Neural progenitor cell (in vitro differentiated cells): ENCODE measurements around the gene THBS4. TPM values are rescaled to one million over a fixed set of nuclear protein-coding genes. Genes with fewer than 3 reads are reported as not detected.

ENCODE experiments used
- DNase-seq: peaks from one replicate; pipeline ENCODE4 v3.0.0-alpha.2; 2016; ENCODE audit warnings: low spot score
- H2AFZ ChIP-seq: fragments of 200-600 bp; sonication (generic); replicated peaks from 2 replicates; pipeline ENCODE4 v1.6.1; 2016; ENCODE audit warnings: antibody characterized with exemption
- H3F3A ChIP-seq: fragments of 200-600 bp; sonication (generic); 2 replicates; pipeline ENCODE4 v1.6.1; 2016; ENCODE audit warnings: antibody characterized with exemption, low read depth
- H3K27ac ChIP-seq: fragments of 200-600 bp; sonication (generic); 2 replicates; pipeline ENCODE4 v1.5.1; 2016; ENCODE audit warnings: mild to moderate bottlenecking
- H3K27me3 ChIP-seq: fragments of 200-600 bp; sonication (generic); 2 replicates; pipeline ENCODE4 v1.6.1; 2016; ENCODE audit warnings: mild to moderate bottlenecking, moderate library complexity
- H3K36me3 ChIP-seq: fragments of 200-600 bp; sonication (generic); 2 replicates; pipeline ENCODE4 v1.5.1; 2016
- H3K4me1 ChIP-seq: fragments of 200-600 bp; sonication (generic); 2 replicates; pipeline ENCODE4 v1.6.1; 2016; ENCODE audit warnings: mixed run types
- H3K4me2 ChIP-seq: fragments of 200-600 bp; sonication (generic); 2 replicates; pipeline ENCODE4 v1.6.1; 2016
- H3K4me3 ChIP-seq: fragments of 200-600 bp; sonication (generic); 2 replicates; pipeline ENCODE4 v1.5.1; 2016
- H3K79me2 ChIP-seq: fragments of 200-600 bp; sonication (generic); 2 replicates; pipeline ENCODE4 v1.6.1; 2016; ENCODE audit warnings: low read depth
- H3K9ac ChIP-seq: fragments of 200-600 bp; sonication (generic); 2 replicates; pipeline ENCODE4 v1.6.1; 2016
- H3K9me3 ChIP-seq: fragments of 200-600 bp; sonication (generic); 2 replicates; pipeline ENCODE4 v1.5.1; 2016; ENCODE audit warnings: low read depth
- H4K20me1 ChIP-seq: fragments of 200-600 bp; sonication (generic); 2 replicates; pipeline ENCODE4 v1.6.1; 2016; ENCODE audit warnings: low read depth
- H3K27ac Mint-ChIP-seq: 3 replicates; pipeline ENCODE4 v1.8.0; 2021; ENCODE audit warnings: mixed read lengths
- H3K27me3 Mint-ChIP-seq: 2 replicates; pipeline ENCODE4 v1.8.0; 2022; ENCODE audit warnings: low read depth, mild to moderate bottlenecking, inconsistent platforms, moderate library complexity, mixed read lengths; ENCODE audit not compliant: insufficient read depth
- H3K36me3 Mint-ChIP-seq: 3 replicates; pipeline ENCODE4 v1.8.0; 2021; ENCODE audit warnings: mixed read lengths
- H3K4me1 Mint-ChIP-seq: 3 replicates; pipeline ENCODE4 v1.8.0; 2021; ENCODE audit warnings: mixed read lengths
- H3K4me3 Mint-ChIP-seq: 3 replicates; pipeline ENCODE4 v1.8.0; 2021; ENCODE audit warnings: mild to moderate bottlenecking, moderate library complexity, mixed read lengths
- H3K9me3 Mint-ChIP-seq: 3 replicates; pipeline ENCODE4 v1.8.0; 2020; ENCODE audit warnings: mixed read lengths
- CTCF ChIP-seq: fragments of 200-600 bp; sonication (generic); IDR thresholded peaks from 2 replicates; pipeline ENCODE4 v1.5.1; 2017; ENCODE audit warnings: antibody characterized with exemption, mild to moderate bottlenecking
- EZH2 ChIP-seq: fragments of 200-600 bp; sonication (generic); IDR thresholded peaks from 2 replicates; pipeline ENCODE4 v1.6.1; 2017; ENCODE audit warnings: antibody characterized with exemption, mild to moderate bottlenecking, moderate library complexity
- EZH2phosphoT487 ChIP-seq: fragments of 200-600 bp; sonication (generic); IDR thresholded peaks from 2 replicates; pipeline ENCODE4 v1.6.1; 2017; ENCODE audit warnings: antibody characterized with exemption
- total RNA-seq: library from RNA; depleted of rRNA; stranded (reverse); fragments of >200 nt; gene quantifications from 2 replicates; pipeline ENCODE4 v1.2.3, GENCODE V29; 2015; ENCODE audit warnings: low replicate concordance

The THBS4 gene
- total RNA-seq, 1 donor from 2014 or later, result 31.6 TPM

- no peak overlapping the region for H3K27ac ChIP-seq
- no peaks in the 10 kb centered on the region for H3K79me2 ChIP-seq
- no peak overlapping the region for H3K4me3 ChIP-seq
- peaks cover 2% of the 10 kb centered on the region for H3F3A ChIP-seq
- H3K27ac Mint-ChIP-seq, result no peak overlapping the region
- no peaks in the 10 kb centered on the region for H4K20me1 ChIP-seq
- H3K9ac ChIP-seq, result no peak overlapping the region
- H3K27me3 Mint-ChIP-seq, result no peaks in the 10 kb centered on the region
- H3K4me3 Mint-ChIP-seq, result no peak overlapping the region
- no peaks in the 10 kb centered on the region for H3K9me3 Mint-ChIP-seq
- no peak for DNase-seq
- no peaks in the 10 kb centered on the region for H3K4me1 ChIP-seq
- no peaks in the 10 kb centered on the region for H3K9me3 ChIP-seq
- H3K27me3 ChIP-seq, result no peaks in the 10 kb centered on the region
- no peak overlapping the region for H2AFZ ChIP-seq
- no peaks in the 10 kb centered on the region for H3K36me3 Mint-ChIP-seq
- no peaks in the 10 kb centered on the region for H3K4me1 Mint-ChIP-seq
- no peaks in the 10 kb centered on the region for H3K36me3 ChIP-seq
- no peak for TF ChIP-seq EZH2phosphoT487
- TF ChIP-seq CTCF, result no peak
- no peak for TF ChIP-seq EZH2
- H3K4me2 ChIP-seq, result no peak overlapping the region
Observed at GRCh38 chr5:80057099-80057498, 22.0 kb downstream of the THBS4 start.

- H3K27ac ChIP-seq, result no peak overlapping the region
- no peak overlapping the region for H3K9ac ChIP-seq
- H3K4me1 Mint-ChIP-seq, result no peaks in the 10 kb centered on the region
- no peaks in the 10 kb centered on the region for H3K36me3 Mint-ChIP-seq
- H3K4me1 ChIP-seq, result no peaks in the 10 kb centered on the region
- H3K4me2 ChIP-seq, result no peak overlapping the region
- no peaks in the 10 kb centered on the region for H4K20me1 ChIP-seq
- H3F3A ChIP-seq, result peaks cover 2% of the 10 kb centered on the region
- no peaks in the 10 kb centered on the region for H3K27me3 ChIP-seq
- no peak overlapping the region for H3K27ac Mint-ChIP-seq
- no peaks in the 10 kb centered on the region for H3K9me3 ChIP-seq
- no peaks in the 10 kb centered on the region for H3K79me2 ChIP-seq
- H3K4me3 Mint-ChIP-seq, result no peak overlapping the region
- DNase-seq, result no peak
- H3K9me3 Mint-ChIP-seq, result no peaks in the 10 kb centered on the region
- H3K4me3 ChIP-seq, result no peak overlapping the region
- no peaks in the 10 kb centered on the region for H3K36me3 ChIP-seq
- H2AFZ ChIP-seq, result no peak overlapping the region
- H3K27me3 Mint-ChIP-seq, result peaks cover 2% of the 10 kb centered on the region
- TF ChIP-seq CTCF (no peak), EZH2phosphoT487 (no peak), EZH2 (no peak)
Observed at GRCh38 chr5:80057921-80058320, 22.8 kb downstream of the THBS4 start.

GRCh38 chr5:80059354-80059980 is 24.3 kb downstream of the THBS4 start:
- Histone ChIP-seq H3K79me2 (no peaks in the 10 kb centered on the region), H3K27ac (no peak overlapping the region), H2AFZ (no peak overlapping the region), H3K4me2 (no peak overlapping the region), H3K36me3 (no peaks in the 10 kb centered on the region), H3K9me3 (no peaks in the 10 kb centered on the region), H3F3A (peaks cover 2% of the 10 kb centered on the region), H4K20me1 (no peaks in the 10 kb centered on the region), H3K4me1 (no peaks in the 10 kb centered on the region), H3K9ac (no peak overlapping the region), H3K27me3 (no peaks in the 10 kb centered on the region), H3K4me3 (no peak overlapping the region)
- Mint-ChIP-seq H3K27me3 (peaks cover 2% of the 10 kb centered on the region), H3K27ac (no peak overlapping the region), H3K9me3 (no peaks in the 10 kb centered on the region), H3K4me3 (no peak overlapping the region), H3K36me3 (no peaks in the 10 kb centered on the region), H3K4me1 (no peaks in the 10 kb centered on the region)
- TF ChIP-seq EZH2, result no peak
- TF ChIP-seq EZH2phosphoT487, result no peak
- TF ChIP-seq CTCF, result no peak
- no peak for DNase-seq
